ENCODE measurements around the gene CDK2.

DNA sequence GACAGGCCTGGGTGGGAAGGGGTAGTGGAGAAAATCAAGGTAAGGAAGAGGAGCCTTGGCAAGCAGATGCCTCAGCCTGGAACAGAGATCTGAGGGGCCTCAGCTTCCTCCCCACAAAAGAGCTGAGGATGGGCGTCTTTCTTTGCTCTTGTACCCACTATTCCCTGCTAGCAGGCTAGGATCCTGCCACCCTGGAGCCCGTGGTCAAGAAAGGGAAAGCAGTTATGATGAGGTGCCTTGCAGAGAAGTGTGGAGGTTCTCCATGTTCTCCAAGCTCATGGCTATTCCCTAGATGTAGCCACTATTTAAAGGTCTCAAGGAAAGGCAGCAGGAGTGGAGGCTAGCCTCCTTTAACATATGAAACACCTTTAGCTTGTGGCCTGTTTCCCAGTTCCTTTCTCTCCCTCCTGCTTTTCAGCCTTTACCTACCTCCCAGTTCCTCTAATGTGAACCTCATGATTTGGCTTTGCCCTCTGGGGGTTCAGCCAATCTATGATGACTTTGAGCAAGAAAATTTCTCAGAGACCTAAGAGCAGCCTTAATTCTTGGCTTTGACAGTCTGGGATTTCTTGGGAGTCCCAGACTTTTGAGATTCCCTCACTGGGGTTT lies 55.4 kb downstream of the CDK2 start:
- TF ChIP-seq, protein P1, sequence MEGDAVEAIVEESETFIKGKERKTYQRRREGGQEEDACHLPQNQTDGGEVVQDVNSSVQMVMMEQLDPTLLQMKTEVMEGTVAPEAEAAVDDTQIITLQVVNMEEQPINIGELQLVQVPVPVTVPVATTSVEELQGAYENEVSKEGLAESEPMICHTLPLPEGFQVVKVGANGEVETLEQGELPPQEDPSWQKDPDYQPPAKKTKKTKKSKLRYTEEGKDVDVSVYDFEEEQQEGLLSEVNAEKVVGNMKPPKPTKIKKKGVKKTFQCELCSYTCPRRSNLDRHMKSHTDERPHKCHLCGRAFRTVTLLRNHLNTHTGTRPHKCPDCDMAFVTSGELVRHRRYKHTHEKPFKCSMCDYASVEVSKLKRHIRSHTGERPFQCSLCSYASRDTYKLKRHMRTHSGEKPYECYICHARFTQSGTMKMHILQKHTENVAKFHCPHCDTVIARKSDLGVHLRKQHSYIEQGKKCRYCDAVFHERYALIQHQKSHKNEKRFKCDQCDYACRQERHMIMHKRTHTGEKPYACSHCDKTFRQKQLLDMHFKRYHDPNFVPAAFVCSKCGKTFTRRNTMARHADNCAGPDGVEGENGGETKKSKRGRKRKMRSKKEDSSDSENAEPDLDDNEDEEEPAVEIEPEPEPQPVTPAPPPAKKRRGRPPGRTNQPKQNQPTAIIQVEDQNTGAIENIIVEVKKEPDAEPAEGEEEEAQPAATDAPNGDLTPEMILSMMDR (optimal IDR thresholded peaks at IDR 0.05 in 1 of 3, IDR thresholded peaks at IDR 0.05 in 1 of 3, conservative IDR thresholded peaks at IDR 0.05 in 1 of 3; ENCODE audit: extremely low read depth in 1 of 3, insufficient read depth in 2 of 3, low read length in 3 of 3): no peak
- TF ChIP-seq EZH2 (IDR thresholded peaks at IDR 0.05; ENCODE audit: low read length): no peak

All from keratinocyte (primary cell).